Stimulated activated CD8-positive, alpha-beta memory T cell treated with anti-CD3 and anti-CD28 coated beads, Interleukin-2, amount 100 ng/mL, for 1 hour (primary cell): ENCODE results near the gene IZUMO4.

ENCODE experiments used
- DNase-seq, 2 donors: peaks; one replicate each; pipeline ENCODE4 v3.0.0-alpha.2; 2020; ENCODE audit warnings: low read depth in 2 of 2

The IZUMO4 gene

GRCh38 chr19:2059422-2060201 is 37.1 kb upstream of the IZUMO4 start:
- no peak for DNase-seq

- no peak for DNase-seq
Observed at GRCh38 chr19:2060884-2061494, 35.7 kb upstream of the IZUMO4 start.

GRCh38 chr19:2061495-2062388 is 35.0 kb upstream of the IZUMO4 start:
- peak; percentile 99 to 100 for DNase-seq

GRCh38 chr19:2062389-2062729 is 34.4 kb upstream of the IZUMO4 start:
- DNase-seq: no peak

GRCh38 chr19:2062770-2063169 is 33.9 kb upstream of the IZUMO4 start:
- no peak for DNase-seq

GRCh38 chr19:2063824-2064223 is 32.9 kb upstream of the IZUMO4 start:
- DNase-seq: no peak

GRCh38 chr19:2064395-2064787 is 32.3 kb upstream of the IZUMO4 start:
- no peak for DNase-seq

GRCh38 chr19:2064788-2065524 is 31.8 kb upstream of the IZUMO4 start:
- no peak for DNase-seq

GRCh38 chr19:2070436-2070827 is 26.3 kb upstream of the IZUMO4 start:
- DNase-seq: no peak

GRCh38 chr19:2070986-2071673 is 25.6 kb upstream of the IZUMO4 start:
- no peak for DNase-seq

- DNase-seq: no peak
Observed at GRCh38 chr19:2072757-2073551, 23.8 kb upstream of the IZUMO4 start.

- no peak for DNase-seq
Observed at GRCh38 chr19:2076526-2076944, 20.2 kb upstream of the IZUMO4 start.

GRCh38 chr19:2077398-2077797 is 19.3 kb upstream of the IZUMO4 start:
- DNase-seq: no peak

- no peak for DNase-seq
Observed at GRCh38 chr19:2077833-2078619, 18.7 kb upstream of the IZUMO4 start.

GRCh38 chr19:2079076-2079864 is 17.4 kb upstream of the IZUMO4 start:
- no peak for DNase-seq

- DNase-seq: no peak
Observed at GRCh38 chr19:2079865-2080301, 16.8 kb upstream of the IZUMO4 start.

- DNase-seq: no peak
Observed at GRCh38 chr19:2080336-2080988, 16.3 kb upstream of the IZUMO4 start.
